ENCODE data around the gene C1orf198. TPM values are rescaled to one million over a fixed set of nuclear protein-coding genes. Genes with fewer than 3 reads are reported as not detected.
A peak's percentile ranks its signal among the peaks of the same experiment; 100 is the strongest.

C1orf198 gene
- total RNA-seq, 1 donor from 2014 or later = 38.8 TPM

GRCh38 chr1:230861970-230862595, 6.2 kb downstream of the C1orf198 start:
- Histone ChIP-seq H3K4me1 (peaks cover 80% of the 10 kb centered on the region), H3K36me3 (no peaks in the 10 kb centered on the region), H3K27me3 (no peaks in the 10 kb centered on the region), H3K27ac (peak overlapping the region; percentile 37), H3K9me3 (no peaks in the 10 kb centered on the region), H3K4me3 (no peak overlapping the region)
- intact Hi-C loops (cut with DNase I) = no loop called here
- no peak for DNase-seq (ENCODE audit: extremely low spot score in 2 of 2)
- TF ChIP-seq POLR2AphosphoS5 (IDR thresholded peaks at IDR 0.05; ENCODE audit: insufficient read depth in 1 of 2, low read depth in 1 of 2) = no peak
- no peak for TF ChIP-seq CTCF (IDR thresholded peaks at IDR 0.05)
- no peak for TF ChIP-seq POLR2A (IDR thresholded peaks at IDR 0.05)

GRCh38 chr1:230861489-230861888, 6.8 kb downstream of the C1orf198 start:
- TF ChIP-seq CTCF (IDR thresholded peaks at IDR 0.05) (no peak), POLR2AphosphoS5 (IDR thresholded peaks at IDR 0.05; ENCODE audit: insufficient read depth in 1 of 2, low read depth in 1 of 2) (no peak), POLR2A (IDR thresholded peaks at IDR 0.05) (no peak)
- Histone ChIP-seq H3K36me3 (no peaks in the 10 kb centered on the region), H3K4me3 (no peak overlapping the region), H3K9me3 (no peaks in the 10 kb centered on the region), H3K27me3 (no peaks in the 10 kb centered on the region), H3K27ac (no peak overlapping the region), H3K4me1 (peaks cover 81% of the 10 kb centered on the region)
- DNase-seq (ENCODE audit: extremely low spot score in 2 of 2) = no peak
- intact Hi-C loops (cut with DNase I) = no loop called here

- no peak overlapping the region for H3K4me3 ChIP-seq
- intact Hi-C loops (cut with DNase I) = no loop called here
- H3K4me1 ChIP-seq = peaks cover 81% of the 10 kb centered on the region
- H3K27ac ChIP-seq = no peak overlapping the region
- no peaks in the 10 kb centered on the region for H3K27me3 ChIP-seq
- DNase-seq (ENCODE audit: extremely low spot score in 2 of 2) = no peak
- H3K9me3 ChIP-seq = no peaks in the 10 kb centered on the region
- H3K36me3 ChIP-seq = no peaks in the 10 kb centered on the region
- TF ChIP-seq POLR2AphosphoS5 (IDR thresholded peaks at IDR 0.05; ENCODE audit: insufficient read depth in 1 of 2, low read depth in 1 of 2) (no peak), CTCF (IDR thresholded peaks at IDR 0.05) (no peak), POLR2A (IDR thresholded peaks at IDR 0.05) (no peak)
Measured at GRCh38 chr1:230860617-230861384, 7.5 kb downstream of the C1orf198 start.

- H3K27ac ChIP-seq = peak overlapping the region; percentile 36
- no peaks in the 10 kb centered on the region for H3K9me3 ChIP-seq
- intact Hi-C loops (cut with DNase I) = no loop called here
- peaks cover 0 to 7% of the 10 kb centered on the region in 2 donors for H3K36me3 ChIP-seq
- DNase-seq (ENCODE audit: extremely low spot score in 2 of 2) = no peak
- peak; percentile 8 to 26 for TF ChIP-seq POLR2AphosphoS5 (IDR thresholded peaks at IDR 0.05; ENCODE audit: insufficient read depth in 1 of 2, low read depth in 1 of 2)
- no peak for TF ChIP-seq POLR2A (IDR thresholded peaks at IDR 0.05)
- no peak overlapping the region for H3K4me3 ChIP-seq
- H3K4me1 ChIP-seq = peaks cover 71% of the 10 kb centered on the region
- H3K27me3 ChIP-seq = no peaks in the 10 kb centered on the region
Measured at GRCh38 chr1:230858918-230859729, 9.2 kb downstream of the C1orf198 start.

GRCh38 chr1:230858236-230858820, 10.0 kb downstream of the C1orf198 start:
- Histone ChIP-seq H3K27ac (peak overlapping the region; percentile 36), H3K36me3 (peaks cover 0 to 9% of the 10 kb centered on the region in 2 donors), H3K4me3 (no peak overlapping the region), H3K4me1 (peaks cover 63% of the 10 kb centered on the region), H3K9me3 (no peaks in the 10 kb centered on the region), H3K27me3 (no peaks in the 10 kb centered on the region)
- no peak for DNase-seq (ENCODE audit: extremely low spot score in 2 of 2)
- TF ChIP-seq CTCF (IDR thresholded peaks at IDR 0.05) (no peak), POLR2A (IDR thresholded peaks at IDR 0.05) (no peak), POLR2AphosphoS5 (IDR thresholded peaks at IDR 0.05; ENCODE audit: insufficient read depth in 1 of 2, low read depth in 1 of 2) (no peak)
- intact Hi-C loops (cut with DNase I) = no loop called here

All from vagina (tissue), 2 donors.